ENCODE results near the gene LTB. TPM values are rescaled to one million over a fixed set of nuclear protein-coding genes. Genes with fewer than 3 reads are reported as not detected.

LTB gene
- total and polyA plus RNA-seq, 2 of the 4 experiments (the other 2 are of a cell fraction): not detected

DNA sequence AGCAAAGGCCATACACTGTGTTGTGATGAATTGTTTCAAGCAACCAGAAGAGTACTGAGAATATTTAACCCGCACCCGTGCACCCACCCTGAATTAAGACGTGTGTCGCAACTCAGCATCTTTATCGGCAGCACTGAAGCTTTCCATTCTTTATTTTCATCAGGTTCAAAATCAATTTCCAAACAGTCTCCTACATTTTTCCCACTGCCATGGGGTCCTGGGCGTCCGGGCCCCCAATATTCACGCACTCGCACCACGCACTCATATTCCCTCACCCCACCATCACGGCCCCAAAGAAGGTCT lies 1.8 kb downstream of the LTB start:
- Histone ChIP-seq H3K14ac (replicated peaks; ENCODE audit: low read depth, low read length) (no peak overlapping the region), H2AK9ac (replicated peaks; ENCODE audit: low read depth, low read length, poor library complexity) (peak overlapping the region; percentile 23), H4K8ac (ENCODE audit: low read depth in 2 of 2, low read length in 2 of 2) (peak overlapping the region; percentile 51 to 81; a peak in 2 of 4 replicates), H4K20me1 (ENCODE audit: insufficient read depth, low read length) (no peaks in the 10 kb centered on the region), H3K27me3 (ENCODE audit: control insufficient read depth, insufficient read depth, low read length) (peaks cover 17% of the 10 kb centered on the region), H3K27ac (ENCODE audit: insufficient read depth, low read length) (no peak overlapping the region), H3K9me3 (ENCODE audit: control insufficient read depth, insufficient read depth, low read length) (no peaks in the 10 kb centered on the region), H2AFZ (replicated peaks; ENCODE audit: low read length, poor library complexity) (peak overlapping the region; percentile 95), H3K79me1 (ENCODE audit: low read depth in 1 of 2, low read length in 2 of 2) (no peaks in the 10 kb centered on the region), H3K9ac (ENCODE audit: low read depth, low read length) (0 out of 2 replicates have a peak overlapping the region, but pooled peaks have one; percentile 25), H2AK5ac (ENCODE audit: low read depth, low read length) (no peak overlapping the region; the same call in 1 of the 2 replicates), H4K5ac (ENCODE audit: low read depth, low read length) (peak overlapping the region; percentile 62), H3K9me1 (ENCODE audit: insufficient read depth, low read length) (no peaks in the 10 kb centered on the region; the same call in 1 of the 2 replicates), H4K91ac (ENCODE audit: insufficient read depth, low read depth, low read length) (0 out of 2 replicates have a peak overlapping the region, but pooled peaks have one; percentile 10), H3K18ac (ENCODE audit: low read depth, low read length) (no peak overlapping the region), H2BK20ac (ENCODE audit: low read depth, low read length) (no peak overlapping the region), H3K56ac (ENCODE audit: extremely low read depth, insufficient read depth, low read length) (no peak overlapping the region), H3K36me3 (ENCODE audit: control insufficient read depth, insufficient read depth, low read length) (no peaks in the 10 kb centered on the region), H3K23ac (ENCODE audit: low read depth, low read length) (no peak overlapping the region; the same call in 1 of the 2 replicates), H2BK15ac (ENCODE audit: low read depth, low read length) (no peak overlapping the region), H3K4me2 (ENCODE audit: low read depth, low read length) (peak overlapping the region; percentile 76), H2BK120ac (ENCODE audit: low read depth, low read length) (peak overlapping the region; percentile 59; the same call in 1 of the 2 replicates), H2BK5ac (ENCODE audit: low read depth, low read length, poor library complexity, severe bottlenecking) (no peak overlapping the region), H3K4ac (ENCODE audit: low read depth, low read length) (peak overlapping the region; percentile 50), H3K4me3 (ENCODE audit: insufficient read depth, low read depth, low read length) (peak overlapping the region; percentile 82), H3K4me1 (ENCODE audit: control insufficient read depth, insufficient read depth, low read length) (peaks cover 4% of the 10 kb centered on the region; the same call in 1 of the 2 replicates)
- 54% methylated on average over 5 of the region's 11 CpGs; no CpG with 5 or more reads in 1 of the 2 experiments for WGBS, 2 experiments (ENCODE audit: extremely low coverage in 2 of 2, insufficient read length in 1 of 2)
- TF ChIP-seq, protein P1, sequence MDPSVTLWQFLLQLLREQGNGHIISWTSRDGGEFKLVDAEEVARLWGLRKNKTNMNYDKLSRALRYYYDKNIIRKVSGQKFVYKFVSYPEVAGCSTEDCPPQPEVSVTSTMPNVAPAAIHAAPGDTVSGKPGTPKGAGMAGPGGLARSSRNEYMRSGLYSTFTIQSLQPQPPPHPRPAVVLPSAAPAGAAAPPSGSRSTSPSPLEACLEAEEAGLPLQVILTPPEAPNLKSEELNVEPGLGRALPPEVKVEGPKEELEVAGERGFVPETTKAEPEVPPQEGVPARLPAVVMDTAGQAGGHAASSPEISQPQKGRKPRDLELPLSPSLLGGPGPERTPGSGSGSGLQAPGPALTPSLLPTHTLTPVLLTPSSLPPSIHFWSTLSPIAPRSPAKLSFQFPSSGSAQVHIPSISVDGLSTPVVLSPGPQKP (IDR thresholded peaks at IDR 0.05; ENCODE audit: borderline replicate concordance, low read depth, low read length): no peak
- peak; percentile 50; the same call in 1 of the 2 replicates for TF ChIP-seq CEBPB (IDR thresholded peaks at IDR 0.05; ENCODE audit: low read depth, low read length)
- ChIA-PET CTCF (interaction anchor here (0.6 to 1.4 kb wide), 8 partner anchors 9 to 30 kb away, joined by 3 to 6 read pairs (median 3); no protein-coding TSS in a partner anchor), POLR2A (ENCODE audit: unreplicated experiment) (no interaction called here)
- no peak for ATAC-seq (ENCODE audit: low read depth)
- in situ Hi-C loops (cut with MboI; ENCODE audit: low sequenced_read_pairs) (no loop called here), intact Hi-C loops (cut with micrococcal nuclease) (loop anchor here (2.0 to 5.0 kb wide), 2 partner anchors 18 to 33 kb away; partner anchors contain the start of genes ATP6V1G2 and NFKBIL1), dilution Hi-C loops (cut with HindIII; ENCODE audit: low sequenced_read_pairs, unreplicated experiment) (no loop called here)
- no TSS peak for BruUV-seq (replicated peaks)
- DNase-seq: no peak
